Measurements from ENCODE around the gene ITFG1.

DNA sequence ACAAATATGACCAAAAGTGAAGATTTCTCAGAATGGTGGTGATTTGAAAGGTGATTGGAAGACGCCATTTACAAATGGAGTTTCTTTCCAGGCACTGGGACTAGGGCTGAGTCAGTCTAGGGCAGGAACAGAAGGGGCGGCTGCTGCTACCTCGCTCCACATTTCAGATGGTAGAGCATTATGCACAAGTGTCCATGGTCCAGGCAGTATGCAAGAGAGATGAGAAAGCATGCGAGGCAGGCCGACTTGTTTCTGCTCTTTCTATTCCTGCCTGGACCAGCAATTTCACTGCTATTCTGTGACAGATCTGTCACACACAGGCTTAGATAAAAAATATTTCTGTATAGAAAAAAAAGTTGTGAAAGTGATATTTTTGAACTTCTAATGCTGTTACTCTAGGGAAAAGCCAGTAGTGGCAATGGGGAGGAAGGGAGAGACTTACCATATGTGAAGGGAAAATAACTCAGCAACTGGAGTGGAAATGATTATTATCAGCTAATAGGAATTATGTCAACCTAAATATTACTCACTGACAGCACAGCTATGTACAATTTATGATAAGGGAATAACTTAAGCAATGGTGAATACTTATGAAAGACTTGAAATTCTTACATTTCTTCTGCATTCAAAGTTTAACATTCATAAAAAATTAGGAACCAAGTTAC is 182.4 kb downstream of the ITFG1 start:
- TF ChIP-seq, protein P1, sequence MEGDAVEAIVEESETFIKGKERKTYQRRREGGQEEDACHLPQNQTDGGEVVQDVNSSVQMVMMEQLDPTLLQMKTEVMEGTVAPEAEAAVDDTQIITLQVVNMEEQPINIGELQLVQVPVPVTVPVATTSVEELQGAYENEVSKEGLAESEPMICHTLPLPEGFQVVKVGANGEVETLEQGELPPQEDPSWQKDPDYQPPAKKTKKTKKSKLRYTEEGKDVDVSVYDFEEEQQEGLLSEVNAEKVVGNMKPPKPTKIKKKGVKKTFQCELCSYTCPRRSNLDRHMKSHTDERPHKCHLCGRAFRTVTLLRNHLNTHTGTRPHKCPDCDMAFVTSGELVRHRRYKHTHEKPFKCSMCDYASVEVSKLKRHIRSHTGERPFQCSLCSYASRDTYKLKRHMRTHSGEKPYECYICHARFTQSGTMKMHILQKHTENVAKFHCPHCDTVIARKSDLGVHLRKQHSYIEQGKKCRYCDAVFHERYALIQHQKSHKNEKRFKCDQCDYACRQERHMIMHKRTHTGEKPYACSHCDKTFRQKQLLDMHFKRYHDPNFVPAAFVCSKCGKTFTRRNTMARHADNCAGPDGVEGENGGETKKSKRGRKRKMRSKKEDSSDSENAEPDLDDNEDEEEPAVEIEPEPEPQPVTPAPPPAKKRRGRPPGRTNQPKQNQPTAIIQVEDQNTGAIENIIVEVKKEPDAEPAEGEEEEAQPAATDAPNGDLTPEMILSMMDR (IDR thresholded peaks at IDR 0.05; ENCODE audit: low read depth, low read length) = no peak
- no peak for TF ChIP-seq POLR2A (IDR thresholded peaks at IDR 0.05; ENCODE audit: extremely low read depth, insufficient read length)
- TF ChIP-seq, protein P2, sequence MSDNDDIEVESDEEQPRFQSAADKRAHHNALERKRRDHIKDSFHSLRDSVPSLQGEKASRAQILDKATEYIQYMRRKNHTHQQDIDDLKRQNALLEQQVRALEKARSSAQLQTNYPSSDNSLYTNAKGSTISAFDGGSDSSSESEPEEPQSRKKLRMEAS (IDR thresholded peaks at IDR 0.05; ENCODE audit: low read depth, low read length) = no peak
